Measurements from ENCODE around the gene MYO5B.

The MYO5B gene

DNA sequence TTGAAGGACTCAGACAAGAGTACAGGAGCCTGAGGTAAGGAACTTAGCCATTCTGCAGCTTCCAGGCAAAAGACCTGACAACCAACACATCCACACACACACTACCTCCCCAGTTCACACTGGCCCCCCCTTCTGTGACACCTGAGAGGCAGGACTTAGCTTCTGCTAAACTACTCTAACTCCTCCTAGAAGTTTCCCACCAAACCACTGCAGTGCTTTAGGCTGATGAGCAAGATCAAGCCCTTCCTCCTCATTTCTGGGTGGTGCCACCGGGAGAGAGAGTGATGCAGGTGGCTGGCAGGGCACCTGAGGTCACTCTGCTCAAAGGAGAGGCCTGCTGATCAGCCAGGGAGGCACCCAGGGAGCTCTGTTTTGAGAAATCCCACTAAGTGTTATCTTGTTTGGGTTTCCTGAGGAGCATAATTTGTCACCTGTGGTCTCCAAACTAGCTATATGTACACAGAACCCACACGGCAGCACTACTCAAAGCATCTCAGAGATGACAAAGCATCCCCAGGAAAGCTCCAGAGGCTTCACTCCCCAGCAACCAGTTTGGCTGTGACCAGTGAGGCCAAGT lies 188.4 kb downstream of the MYO5B start:
- DNase-seq, result no peak

DNA sequence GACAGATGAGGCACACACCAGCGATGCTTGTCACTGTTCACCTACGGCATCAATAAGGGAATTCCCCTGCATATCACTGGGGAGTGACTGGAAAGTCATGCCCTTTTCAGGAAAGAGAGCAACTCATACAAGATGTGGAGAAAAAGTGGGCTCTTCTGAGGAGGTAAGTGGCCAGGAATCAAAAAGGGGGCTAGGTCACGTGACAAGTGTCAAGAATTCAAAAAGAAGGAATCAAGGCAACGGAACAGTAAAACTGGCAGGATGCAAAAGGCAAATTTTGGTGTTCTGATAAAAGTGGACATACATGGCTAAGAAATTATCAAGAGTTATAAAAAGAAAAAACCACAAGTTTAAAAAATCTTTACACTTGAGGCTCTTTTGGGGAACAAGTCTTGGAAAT lies 190.9 kb downstream of the MYO5B start:
- no peak for DNase-seq

DNA sequence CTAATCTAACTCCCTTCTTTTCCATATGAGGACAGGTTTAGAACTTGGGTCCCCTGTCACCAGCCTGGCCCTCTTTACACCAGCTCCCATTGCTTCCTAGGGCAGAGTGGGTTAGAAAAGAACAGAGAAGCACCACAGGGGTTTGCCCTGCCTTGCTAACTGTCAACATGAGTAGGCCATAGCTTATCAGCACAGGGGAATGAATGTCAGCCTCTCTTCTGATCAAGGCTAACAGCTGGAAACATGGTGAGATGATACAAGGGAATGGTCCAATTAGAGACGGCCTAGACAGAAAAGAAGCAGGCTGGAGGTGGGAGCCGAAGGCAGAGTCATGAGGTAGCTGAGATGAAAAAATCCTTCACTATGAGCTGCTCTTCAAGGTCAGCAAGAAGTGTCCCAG lies 192.2 kb downstream of the MYO5B start:
- no peak for DNase-seq

DNA sequence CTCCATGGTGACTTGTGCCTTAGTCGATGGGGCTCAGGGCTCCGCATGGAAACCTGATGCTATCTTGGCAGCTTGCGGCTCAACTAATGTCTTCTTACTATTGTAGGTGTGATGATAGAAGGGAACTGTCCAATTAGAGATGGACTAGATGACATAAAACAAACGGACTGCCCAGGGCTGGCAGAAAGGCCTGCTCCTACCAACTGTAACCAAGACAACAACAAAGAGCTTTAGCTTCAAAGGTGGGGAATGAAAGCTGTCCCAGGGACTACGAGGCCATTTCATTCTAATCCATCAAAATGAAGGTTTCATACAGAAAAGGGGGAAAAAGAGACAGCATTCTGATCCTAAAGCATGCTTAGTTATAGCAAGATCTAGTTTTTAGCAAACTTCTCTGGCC lies 194.7 kb downstream of the MYO5B start:
- no peak for DNase-seq

DNA sequence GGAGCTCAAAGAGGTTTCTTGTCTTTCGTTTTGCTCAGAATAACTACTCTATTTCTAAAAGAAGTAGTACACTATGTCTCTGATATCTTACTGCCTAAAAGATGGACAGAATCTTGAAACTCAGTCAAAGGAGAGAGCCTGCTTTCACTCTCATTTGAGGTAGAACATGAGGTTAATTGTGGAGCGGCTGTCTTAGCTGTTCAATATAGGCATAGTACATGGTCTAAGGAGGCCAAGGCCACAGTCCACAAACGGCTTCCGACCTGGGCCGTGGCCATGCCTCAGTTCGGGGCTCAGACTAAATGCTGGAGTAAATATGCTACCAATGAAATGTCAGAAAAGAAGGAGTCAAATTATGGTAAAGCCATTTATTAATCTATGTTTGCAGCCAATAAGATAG lies 195.8 kb downstream of the MYO5B start:
- DNase-seq, result no peak

DNA sequence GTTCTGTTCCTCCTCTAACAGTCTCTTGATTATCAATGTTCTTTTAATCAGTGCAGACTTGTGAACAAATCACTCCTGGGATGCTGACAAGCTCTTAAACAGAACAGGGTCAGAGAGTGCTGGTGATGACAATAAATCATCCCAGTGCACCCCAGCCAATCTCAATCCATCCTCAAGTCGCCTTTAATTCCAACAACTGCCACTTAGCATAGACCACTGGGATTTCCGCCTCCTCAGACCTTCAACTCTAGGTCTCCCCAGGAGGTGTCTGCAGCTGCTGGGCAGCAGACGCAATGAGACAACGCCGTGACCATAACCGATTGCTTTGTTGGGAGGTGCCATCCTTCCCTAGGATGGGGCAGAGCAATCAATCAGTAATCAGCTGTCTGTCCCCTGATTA lies 197.4 kb downstream of the MYO5B start:
- no peak for DNase-seq

DNA sequence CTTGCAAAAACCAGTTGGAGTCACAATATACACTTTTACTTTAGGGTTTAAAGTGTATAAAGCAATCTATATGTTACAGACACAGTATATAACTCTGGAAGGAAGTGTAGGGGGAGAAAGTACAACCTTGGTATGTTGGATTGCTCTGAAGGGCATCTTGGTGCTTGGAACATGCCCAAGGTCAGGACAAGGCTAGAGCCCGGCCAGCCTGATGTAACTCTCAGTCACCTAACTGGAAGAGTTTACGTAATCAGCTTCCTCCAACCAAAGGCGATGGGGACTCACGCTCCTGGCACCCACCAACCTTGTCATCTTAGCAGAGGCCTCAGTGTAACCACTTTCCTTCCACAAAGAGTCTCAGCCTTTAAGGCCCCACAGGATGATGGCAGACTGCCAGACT lies 200.5 kb downstream of the MYO5B start:
- no peak for DNase-seq

DNA sequence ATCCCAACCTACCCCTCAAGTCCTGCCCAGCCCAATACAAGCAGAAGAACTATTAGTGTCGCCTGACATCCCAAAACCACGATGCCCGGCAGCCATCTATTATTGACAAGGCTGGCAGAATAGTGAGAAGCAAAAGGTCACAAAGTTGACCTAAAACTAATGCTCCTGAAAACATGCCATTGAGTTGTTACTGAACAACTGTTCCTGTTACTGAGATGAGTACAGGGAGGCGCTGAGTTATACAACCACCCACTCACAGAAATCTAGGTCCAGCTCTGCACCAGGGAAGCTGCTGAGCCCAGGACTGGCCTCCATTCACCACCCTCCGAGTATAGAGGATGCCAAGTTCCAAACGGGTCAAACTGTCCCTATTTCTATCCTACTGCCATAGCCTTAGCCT lies 201.6 kb downstream of the MYO5B start:
- no peak for DNase-seq

DNA sequence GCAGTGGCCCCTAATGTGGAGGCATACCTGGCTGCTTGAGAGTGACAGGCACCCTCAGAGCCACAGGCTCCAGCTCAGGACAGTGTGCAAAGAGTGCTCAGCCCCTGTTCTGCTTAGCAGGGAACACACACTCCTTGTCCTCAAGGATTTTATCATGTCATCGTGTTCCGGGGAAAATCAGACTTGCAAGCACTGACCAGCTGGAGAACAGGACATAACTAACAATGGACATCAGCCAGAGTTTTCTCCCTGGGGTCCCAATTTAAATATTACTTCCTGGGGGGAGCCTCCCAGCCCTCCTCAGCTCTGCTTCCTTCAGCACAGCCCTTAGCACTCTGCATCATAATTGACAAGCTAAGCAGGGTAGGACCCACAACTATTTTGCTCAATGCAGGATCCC lies 206.2 kb downstream of the MYO5B start:
- no peak for DNase-seq

DNA sequence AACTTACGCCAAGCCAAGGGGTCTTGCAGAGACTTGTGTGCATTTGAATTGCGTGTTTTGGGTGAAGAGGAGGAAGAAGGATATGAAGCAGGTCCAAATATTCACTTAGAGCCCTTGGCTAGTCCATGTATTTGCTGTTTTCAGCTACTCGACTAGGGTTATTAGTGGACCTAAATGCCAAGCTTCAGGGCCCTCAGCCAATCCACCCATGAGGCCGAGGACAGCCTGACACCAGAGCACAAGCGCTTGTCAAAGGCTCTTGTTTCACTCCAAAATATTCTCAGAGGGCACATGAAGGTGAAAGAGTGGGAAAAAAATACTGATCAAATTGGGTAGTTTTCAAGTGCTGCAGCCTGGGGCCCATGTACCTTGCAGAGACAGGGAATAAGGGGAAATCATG lies 206.8 kb downstream of the MYO5B start:
- no peak for DNase-seq

DNA sequence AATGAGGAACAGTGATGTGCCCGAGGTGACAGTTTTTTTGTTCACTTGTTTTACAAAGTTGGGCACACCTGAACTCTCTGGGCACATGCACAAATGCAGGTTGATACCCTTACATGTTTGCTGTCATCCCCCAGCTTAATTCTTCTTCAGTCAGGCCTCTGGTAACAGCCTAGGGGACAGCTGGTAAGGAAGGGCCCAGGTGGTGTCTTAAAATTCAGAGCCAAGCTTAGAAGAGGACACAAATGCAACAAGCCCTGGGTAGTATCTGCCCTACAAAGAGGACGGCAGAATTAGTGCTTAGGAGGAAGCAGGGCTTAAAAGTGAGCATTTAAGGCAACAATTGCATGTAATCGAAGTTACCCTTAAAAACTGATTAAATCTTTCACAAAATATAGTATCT lies 209.7 kb downstream of the MYO5B start:
- no peak for DNase-seq

DNA sequence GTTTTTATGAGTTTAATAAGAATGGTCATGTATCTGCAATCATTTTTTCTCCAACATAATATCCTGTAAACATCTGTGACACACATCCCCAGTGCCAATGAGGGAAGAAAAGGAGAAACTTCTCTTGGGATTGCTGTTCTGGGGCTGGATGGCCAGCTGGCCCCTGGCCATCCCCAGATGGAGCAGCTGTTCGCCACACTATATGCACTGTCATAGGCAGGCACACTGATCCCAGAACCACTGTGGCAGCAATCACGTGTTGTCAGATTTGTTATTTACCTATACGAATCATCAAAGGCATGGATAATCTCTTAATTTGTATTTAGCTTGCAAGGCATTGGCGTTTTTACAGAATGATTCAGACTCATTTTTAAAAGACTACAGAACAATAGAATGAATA lies 214.1 kb downstream of the MYO5B start:
- DNase-seq, result no peak

DNA sequence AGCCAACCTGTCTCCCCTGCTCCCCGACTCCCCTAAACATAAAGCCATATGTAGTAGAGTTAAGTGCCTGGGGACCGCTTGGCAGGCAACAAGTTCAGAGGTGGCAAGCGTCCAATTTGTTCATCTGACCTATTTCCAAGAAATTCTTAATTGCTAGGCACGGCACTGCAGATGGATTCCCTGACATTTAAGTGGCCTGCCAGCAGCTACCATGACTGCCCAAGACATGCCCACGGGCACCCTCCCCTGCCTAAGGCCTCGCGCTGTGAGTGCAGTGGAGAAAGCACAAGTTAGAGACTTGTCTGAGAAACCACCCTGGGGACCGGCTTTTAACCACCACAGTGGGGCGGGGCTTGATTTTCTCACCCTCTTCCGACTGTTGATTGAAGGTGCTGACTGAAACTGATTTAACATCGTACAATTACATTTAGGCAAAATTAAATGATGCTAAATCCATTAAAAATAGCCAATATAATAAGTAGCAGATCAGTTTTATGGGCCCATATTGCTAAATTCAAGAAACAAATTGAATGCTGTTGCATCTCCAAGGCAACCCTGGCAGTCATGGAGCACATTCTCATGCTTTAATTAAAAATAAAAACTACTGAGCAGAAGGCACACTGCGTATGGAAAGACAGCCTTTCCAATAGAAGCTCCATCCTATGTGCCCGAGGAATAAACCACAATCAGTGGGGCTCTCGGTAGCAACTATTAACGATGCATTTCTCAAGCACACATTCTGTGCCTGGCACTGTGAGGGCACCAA lies 218.0 kb downstream of the MYO5B start:
- no peak for DNase-seq

DNA sequence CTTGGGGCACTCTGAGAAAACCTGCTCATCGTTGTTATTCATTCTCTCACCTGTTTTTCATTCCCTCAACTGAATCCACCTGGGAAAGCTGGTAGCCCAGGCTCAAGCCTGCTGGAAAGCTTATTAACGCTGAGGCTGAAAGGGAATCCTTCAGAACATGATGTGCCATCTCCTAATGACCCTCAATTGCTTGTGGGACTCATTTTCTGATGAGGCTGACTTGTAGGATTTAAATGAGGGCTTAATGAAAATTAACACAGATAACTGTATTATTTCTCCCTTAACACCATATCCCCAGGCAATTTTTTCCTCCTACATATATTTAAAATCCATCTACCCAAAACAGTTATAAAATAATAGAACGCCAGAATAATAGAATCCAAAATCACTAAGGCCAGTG lies 218.9 kb downstream of the MYO5B start:
- DNase-seq, result no peak

DNA sequence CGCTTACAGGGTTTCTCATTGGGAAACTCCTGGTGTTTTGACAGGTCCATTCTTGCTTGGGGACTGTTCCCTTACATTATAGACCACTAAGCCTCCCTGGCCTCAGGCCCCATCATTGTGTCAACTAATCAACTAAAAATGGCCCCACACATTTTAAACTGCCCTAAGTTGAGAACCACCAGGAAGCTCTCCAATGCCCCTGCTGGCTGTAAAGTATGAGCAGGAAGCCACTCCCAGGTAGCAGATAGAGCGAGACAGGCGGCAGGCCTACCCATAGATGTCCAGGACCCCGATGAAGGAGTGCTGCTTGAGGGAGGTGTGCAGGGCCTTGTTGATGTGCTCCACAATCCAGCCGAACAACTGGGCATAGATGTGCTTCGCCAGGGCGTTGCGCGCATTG lies 220.9 kb downstream of the MYO5B start:
- no peak for DNase-seq

DNA sequence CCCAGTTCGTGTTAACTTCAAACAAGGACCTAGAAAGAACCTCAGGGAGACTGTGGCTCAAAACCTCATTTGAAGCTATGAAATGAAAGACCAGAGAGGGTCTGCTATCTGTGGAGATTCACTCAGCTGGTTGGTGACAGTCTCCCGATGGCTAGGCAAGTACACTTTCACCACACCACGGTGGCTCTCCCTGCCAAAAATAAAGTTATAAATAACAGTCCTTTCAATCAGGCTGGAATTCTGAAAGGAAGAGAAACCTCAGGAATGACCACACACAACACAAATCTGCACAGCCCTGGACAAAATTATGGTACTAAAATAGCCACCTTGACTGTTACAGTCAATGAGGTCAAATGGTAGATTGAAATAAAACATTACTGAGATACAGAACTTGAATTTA lies 221.4 kb downstream of the MYO5B start:
- DNase-seq, result no peak

DNA sequence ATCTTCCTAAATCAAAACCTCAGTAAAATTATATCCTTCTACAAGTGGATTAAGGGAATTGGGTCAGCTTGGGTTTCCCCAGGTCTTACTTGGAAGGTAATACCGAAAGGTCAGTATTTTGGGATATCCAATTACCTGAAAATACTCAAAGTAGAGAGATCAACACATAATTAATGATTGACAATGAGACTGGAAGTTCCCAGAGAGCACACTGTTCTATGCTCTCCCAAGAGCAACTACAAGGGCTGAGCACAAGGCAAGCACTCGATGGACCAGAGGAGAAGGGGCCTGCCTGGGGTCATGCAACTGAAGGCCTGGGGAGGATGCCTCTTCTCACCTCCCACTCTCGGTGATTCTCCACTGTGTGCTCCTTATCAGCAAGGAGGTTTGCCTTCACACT lies 222.4 kb downstream of the MYO5B start:
- DNase-seq, result no peak

DNA sequence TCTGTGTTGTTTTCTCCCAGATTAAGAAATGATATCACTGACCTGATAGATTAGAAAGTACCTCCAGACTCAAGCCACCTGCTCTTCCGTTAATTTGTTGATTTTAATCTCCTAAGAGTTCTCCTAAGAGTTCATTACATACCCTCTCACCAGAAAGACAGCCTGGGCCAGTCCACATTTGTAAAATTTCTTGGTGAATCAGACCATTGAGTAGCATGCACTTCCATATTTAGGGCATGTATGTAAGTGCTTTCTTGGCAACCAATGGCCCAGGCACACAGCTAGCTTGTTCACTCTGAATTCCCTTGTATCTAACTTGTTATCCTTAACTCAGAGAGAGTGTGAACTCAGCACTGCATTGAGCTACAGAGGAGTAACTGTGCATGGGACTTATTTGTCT lies 223.5 kb downstream of the MYO5B start:
- DNase-seq, result no peak

DNA sequence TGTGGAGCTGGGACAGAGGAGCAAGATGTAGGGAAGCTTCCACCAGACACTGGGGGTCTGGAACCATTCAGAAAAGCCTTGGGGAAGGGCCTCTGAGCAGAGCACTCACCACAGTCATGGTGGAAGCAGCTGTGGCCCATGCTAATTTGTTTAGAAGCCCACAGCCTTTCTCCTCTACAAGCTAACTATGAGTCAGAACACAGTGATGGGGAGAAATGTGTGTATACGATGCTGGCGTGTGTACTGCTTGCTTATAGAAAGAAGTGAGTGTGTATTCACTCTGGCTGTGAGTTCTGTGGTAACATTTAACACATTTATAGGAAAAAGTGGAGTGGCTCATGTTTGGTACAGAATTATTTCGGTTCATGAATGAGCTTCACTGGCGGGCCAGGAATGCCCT lies 224.6 kb downstream of the MYO5B start:
- DNase-seq, result no peak

DNA sequence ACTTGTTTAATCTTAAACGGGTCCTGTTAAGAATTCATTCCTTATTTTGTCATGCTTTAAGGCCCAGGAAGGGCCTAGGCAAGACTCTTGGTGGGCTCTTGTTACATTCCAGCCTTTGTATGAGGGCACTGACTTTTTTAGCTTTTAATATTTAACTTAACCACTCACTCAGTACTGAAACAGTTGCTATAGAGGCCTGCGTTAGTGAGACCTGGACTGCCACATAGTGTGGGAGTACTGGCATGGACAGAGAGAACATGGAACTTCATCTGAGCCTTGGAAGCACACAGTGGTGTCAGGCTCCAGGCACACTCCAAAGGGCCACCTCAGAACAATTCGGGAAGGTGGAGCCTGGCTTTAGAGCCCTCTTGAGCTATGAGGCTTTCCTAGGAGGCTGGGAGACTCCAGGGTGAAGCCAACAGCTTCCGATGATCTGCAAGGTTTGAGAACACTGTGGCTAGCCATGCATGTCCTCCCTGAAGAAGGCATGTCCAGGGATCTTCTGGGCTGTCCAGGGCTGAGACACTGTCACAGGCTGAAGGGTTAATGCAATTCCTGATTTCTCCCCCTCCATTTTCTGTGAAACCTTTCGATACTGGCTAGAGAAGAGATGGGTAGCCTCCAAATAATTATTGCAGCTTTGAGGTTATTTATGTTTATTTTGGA lies 226.2 kb downstream of the MYO5B start:
- no peak for DNase-seq

DNA sequence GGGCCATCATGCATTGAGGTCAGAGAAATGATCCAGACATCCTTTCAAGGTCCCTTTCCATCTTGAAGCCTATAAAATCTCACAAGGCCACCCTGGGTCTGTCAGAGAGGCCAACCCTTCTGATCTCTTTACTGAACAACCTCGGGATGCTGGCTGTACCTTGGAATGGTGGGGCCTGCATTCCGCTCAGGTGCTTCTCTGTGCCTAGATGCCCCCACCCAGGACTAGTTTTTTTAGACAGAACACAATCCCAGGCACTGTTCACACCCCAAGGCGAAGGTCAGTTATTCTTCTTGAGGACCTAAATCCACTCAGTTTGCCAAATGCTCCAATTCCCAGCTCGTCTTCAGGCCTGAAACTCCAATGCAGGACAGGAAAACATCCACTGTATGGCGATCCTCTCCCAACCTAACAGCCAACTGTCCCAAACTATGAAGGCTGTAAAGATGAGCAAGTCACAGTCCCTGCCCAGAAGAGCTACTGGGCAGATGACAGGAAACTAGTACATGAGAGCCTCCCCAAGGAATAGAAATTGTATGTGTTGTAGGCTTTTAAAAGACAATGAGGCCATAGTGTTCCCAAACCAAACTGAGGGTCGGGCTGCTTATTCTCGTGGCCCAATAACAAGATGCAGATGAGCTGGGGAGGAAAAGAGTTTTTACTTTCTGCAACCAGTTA lies 227.2 kb downstream of the MYO5B start:
- DNase-seq, result no peak

DNA sequence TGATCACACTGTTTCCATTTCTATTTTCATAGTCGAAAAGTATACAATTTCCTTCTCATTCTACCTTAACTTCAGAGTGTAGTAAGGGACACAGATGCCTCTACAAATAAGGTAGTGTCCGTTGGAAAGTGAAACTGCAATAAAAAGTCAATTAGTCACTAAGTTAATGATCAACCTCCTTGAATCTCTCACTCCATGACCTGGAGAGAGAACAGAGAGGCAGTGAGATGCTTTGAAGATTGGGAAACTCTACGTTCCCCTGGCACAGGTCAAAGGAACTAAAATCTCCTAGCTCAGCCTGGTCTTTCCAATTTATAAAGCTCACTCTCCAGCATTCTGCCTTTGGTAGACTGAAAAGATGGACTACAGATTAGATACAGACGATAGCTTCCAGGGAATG lies 227.8 kb downstream of the MYO5B start:
- DNase-seq, result no peak

DNA sequence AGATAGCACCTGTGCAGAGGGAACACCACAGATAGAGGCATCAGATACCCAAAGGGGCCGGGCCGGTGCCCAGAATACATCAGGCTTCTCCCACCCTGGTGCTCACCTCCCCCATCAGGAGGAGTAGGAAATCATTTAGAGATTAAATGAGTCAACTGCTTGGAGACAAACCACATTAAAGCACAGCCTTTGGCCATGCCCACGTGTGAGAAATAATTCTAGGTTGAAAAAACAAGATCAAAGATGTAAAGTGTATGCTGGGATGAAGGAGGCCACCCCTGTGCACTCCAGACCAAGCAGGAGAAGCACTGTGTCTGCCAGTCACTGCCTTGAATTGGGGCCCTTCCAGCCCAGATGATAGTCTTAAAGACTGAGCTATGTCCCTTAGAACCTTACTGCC lies 228.9 kb downstream of the MYO5B start:
- no peak for DNase-seq

DNA sequence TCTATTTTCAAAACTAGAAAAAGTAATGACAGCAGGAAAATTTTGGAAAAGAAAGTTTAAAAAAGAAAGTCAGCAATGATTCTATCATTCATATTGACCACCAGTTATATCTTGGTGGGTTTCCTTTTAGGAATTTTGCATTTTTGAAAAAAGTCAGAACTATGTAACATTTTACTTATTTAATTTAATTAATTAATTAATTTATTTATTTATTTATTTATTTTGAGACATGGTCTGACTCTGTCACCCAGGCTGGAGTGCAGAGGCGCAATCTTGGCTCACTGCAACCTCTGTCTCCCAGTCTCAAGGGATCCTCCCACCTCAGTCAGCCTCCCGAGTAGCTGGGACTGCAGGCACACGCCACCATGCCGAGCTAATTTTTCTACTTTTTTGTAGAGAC lies 231.7 kb downstream of the MYO5B start:
- no peak for DNase-seq

Measured in NCI-H226 (cell line).